Astrocyte (in vitro differentiated cells and primary cell): Measurements from ENCODE around the gene DMBX1.

Experiments used
- CTCF ChIP-seq: IDR thresholded peaks from 2 replicates; pipeline ENCODE4 v1.5.1; 2011; ENCODE audit warnings: low read depth, mild to moderate bottlenecking, inconsistent platforms, low read length, moderate library complexity; ENCODE audit not compliant: insufficient read depth
- EZH2 ChIP-seq: IDR thresholded peaks from 2 replicates; pipeline ENCODE4 v1.6.1; 2012; ENCODE audit warnings: mild to moderate bottlenecking, low read length, inconsistent platforms; ENCODE audit not compliant: insufficient read depth

- no peak for TF ChIP-seq CTCF
- TF ChIP-seq EZH2 = no peak
Observed at GRCh38 chr1:46532095-46532494, 42.5 kb downstream of the DMBX1 start.
